Mucosa of descending colon (tissue), 3 donors: ENCODE results near the gene CEPT1. TPM values are rescaled to one million over a fixed set of nuclear protein-coding genes. Genes with fewer than 3 reads are reported as not detected.

ENCODE experiments used
- ATAC-seq: fragments of 200-7000 bp; cut with Tn5 transposase; one replicate; pipeline ENCODE4 v1.9.1; 2020; ENCODE audit warnings: mild to moderate bottlenecking, moderate library complexity
- DNase-seq, 3 donors: peaks; one replicate each; pipeline ENCODE4 v3.0.0-alpha.2; 2020
- H3K36me3 ChIP-seq: fragments of 200-600 bp; one replicate; pipeline ENCODE4 v1.8.0; 2021; ENCODE audit warnings: low read depth, mild to moderate bottlenecking
- H3K4me1 ChIP-seq: fragments of 200-600 bp; one replicate; pipeline ENCODE4 v1.8.0; 2021; ENCODE audit warnings: low read depth, mild to moderate bottlenecking
- H3K4me3 ChIP-seq: fragments of 200-600 bp; one replicate; pipeline ENCODE4 v1.8.0; 2021; ENCODE audit warnings: mild to moderate bottlenecking
- H3K9me3 ChIP-seq: fragments of 200-600 bp; one replicate; pipeline ENCODE4 v1.8.0; 2021; ENCODE audit warnings: mild to moderate bottlenecking
- CTCF ChIP-seq: fragments of 200-600 bp; IDR thresholded peaks from one replicate; pipeline ENCODE4 v1.8.0; 2022; ENCODE audit warnings: antibody characterized with exemption, mild to moderate bottlenecking
- intact Hi-C, 2 donors: fragments of 100-400 bp; cut with DNase I in 1 of 2; cut with micrococcal nuclease in 1 of 2; formaldehyde crosslinking; loops; one replicate each; pipeline versions ENCODE4 v1.11.0 to v1.11.1; 2022; cut with DNase I, micrococcal nuclease
- total RNA-seq, 3 donors: library from RNA; stranded (reverse); fragmentation: NEBNext Ultra II Directional in 2 of 3; extraction: Animal tissue kit (Norgen Biotek cat#: 25700) in 2 of 3; gene quantifications; one replicate each; pipeline versions ENCODE4 v1.2.1 to v1.2.4, GENCODE V29; 2021 to 2023
- donor health status: DM: no; HTN: no; CAD: no; lungs with moderate emphysema.
- donor health status: DM: no; HTN: no; CAD: no.
- donor health status: DM: no; HTN: yes; CAD: no.

Gene CEPT1
- total RNA-seq, 3 donors from 2014 or later = 29.4 to 35.9 (median 31.0) TPM

- intact Hi-C loops = no loop called here
- no peak for TF ChIP-seq CTCF
- ATAC-seq = no peak
- no peak for DNase-seq
- peaks cover 23% of the 10 kb centered on the region for H3K4me1 ChIP-seq
- H3K9me3 ChIP-seq = no peaks in the 10 kb centered on the region
- no peaks in the 10 kb centered on the region for H3K36me3 ChIP-seq
- H3K4me3 ChIP-seq = no peak overlapping the region
These were observed 1.5 kb downstream of the CEPT1 start for GRCh38 chr1:111141245-111142220.

- TF ChIP-seq CTCF = no peak
- no peak for ATAC-seq
- no peak for DNase-seq
- intact Hi-C loops = no loop called here
- Histone ChIP-seq H3K4me1 (peaks cover 23% of the 10 kb centered on the region), H3K4me3 (no peak overlapping the region), H3K36me3 (no peaks in the 10 kb centered on the region), H3K9me3 (no peaks in the 10 kb centered on the region)
These were observed 2.4 kb downstream of the CEPT1 start for GRCh38 chr1:111142356-111142975.

GRCh38 chr1:111145542-111145941 is 5.5 kb downstream of the CEPT1 start:
- intact Hi-C loops = no loop called here
- Histone ChIP-seq H3K36me3 (no peaks in the 10 kb centered on the region), H3K4me1 (peaks cover 16% of the 10 kb centered on the region), H3K4me3 (no peak overlapping the region), H3K9me3 (no peaks in the 10 kb centered on the region)
- no peak for ATAC-seq
- TF ChIP-seq CTCF = no peak
- no peak for DNase-seq

- TF ChIP-seq CTCF = no peak
- DNase-seq = no peak
These were observed 6.1 kb downstream of the CEPT1 start for GRCh38 chr1:111145963-111146768.

GRCh38 chr1:111147948-111148347 is 7.9 kb downstream of the CEPT1 start:
- Histone ChIP-seq H3K36me3 (no peaks in the 10 kb centered on the region), H3K4me3 (no peak overlapping the region), H3K9me3 (no peaks in the 10 kb centered on the region), H3K4me1 (no peaks in the 10 kb centered on the region)
- intact Hi-C loops = no loop called here
- TF ChIP-seq CTCF = no peak
- ATAC-seq (no peak), DNase-seq (no peak)

More at GRCh38 chr1:111145963-111146768, 6.1 kb downstream of the CEPT1 start:
- no peak for ATAC-seq
- H3K4me1 ChIP-seq = peaks cover 13% of the 10 kb centered on the region
- H3K9me3 ChIP-seq = no peaks in the 10 kb centered on the region
- H3K4me3 ChIP-seq = no peak overlapping the region
- intact Hi-C loops = no loop called here
- H3K36me3 ChIP-seq = no peaks in the 10 kb centered on the region
